HepG2 (cell line): ENCODE data around the gene S1PR2. TPM values are rescaled to one million over a fixed set of nuclear protein-coding genes. Genes with fewer than 3 reads are reported as not detected.

Experiments used
- ELF4 ChIP-seq: sonication (generic); formaldehyde crosslinking; IDR thresholded peaks from 2 replicates; pipeline ENCODE4 v1.5.0; 2020; ENCODE audit warnings: missing genetic modification reagents, mild to moderate bottlenecking, moderate library complexity, borderline replicate concordance
- FOXC1 ChIP-seq: sonication (generic); formaldehyde crosslinking; IDR thresholded peaks from 2 replicates; pipeline ENCODE4 v1.8.0; 2022; ENCODE audit warnings: mild to moderate bottlenecking, missing genetic modification reagents, borderline replicate concordance
- HMG20A ChIP-seq: IDR thresholded peaks from 2 replicates; pipeline ENCODE4 v1.6.1; 2016; ENCODE audit warnings: borderline replicate concordance
- HMGA1 ChIP-seq: sonication (generic); formaldehyde crosslinking; conservative IDR thresholded peaks from 2 replicates; pipeline ENCODE4 v1.4.0; 2020; ENCODE audit warnings: missing genetic modification reagents
- KIAA2018 ChIP-seq: sonication (generic); formaldehyde crosslinking; IDR thresholded peaks from 2 replicates; pipeline ENCODE4 v1.5.0; 2020; ENCODE audit warnings: mild to moderate bottlenecking, missing genetic modification reagents, borderline replicate concordance
- PAXIP1 ChIP-seq: sonication (generic); formaldehyde crosslinking; conservative IDR thresholded peaks from 2 replicates; pipeline ENCODE4 v1.4.0; 2020; ENCODE audit warnings: mild to moderate bottlenecking, missing genetic modification reagents, moderate library complexity
- REPIN1 ChIP-seq: sonication (generic); formaldehyde crosslinking; IDR thresholded peaks from 2 replicates; pipeline ENCODE4 v1.8.0; 2022; ENCODE audit warnings: missing genetic modification reagents, low read depth, mild to moderate bottlenecking, borderline replicate concordance
- STAT5B ChIP-seq: sonication (generic); formaldehyde crosslinking; IDR thresholded peaks from 2 replicates; pipeline ENCODE4 v1.4.0; 2020; ENCODE audit warnings: missing genetic modification reagents
- TAF1 ChIP-seq: sonication (generic); formaldehyde crosslinking; IDR thresholded peaks from 2 replicates; pipeline ENCODE4 v1.4.0; 2020; ENCODE audit warnings: missing genetic modification reagents
- TBX3 ChIP-seq: fragments of 450-650 bp; IDR thresholded peaks from 2 replicates; pipeline ENCODE4 v1.6.1; 2017; ENCODE audit warnings: antibody characterized with exemption, mild to moderate bottlenecking, inconsistent platforms, borderline replicate concordance
- U2AF1 ChIP-seq: fragments of 200-400 bp; formaldehyde crosslinking; optimal IDR thresholded peaks from 2 replicates; pipeline ENCODE3; 2017; ENCODE audit warnings: mild to moderate bottlenecking, low read depth, low read length
- ZFP91 ChIP-seq: sonication (generic); formaldehyde crosslinking; IDR thresholded peaks from 2 replicates; pipeline ENCODE4 v1.9.0; 2022; ENCODE audit warnings: missing genetic modification reagents, mild to moderate bottlenecking, borderline replicate concordance
- ZNF615 ChIP-seq: sonication (generic); formaldehyde crosslinking; IDR thresholded peaks from 2 replicates; pipeline ENCODE4 v1.5.0; 2020; ENCODE audit warnings: mild to moderate bottlenecking, missing genetic modification reagents, borderline replicate concordance
- ZNF629 ChIP-seq: sonication (generic); formaldehyde crosslinking; conservative IDR thresholded peaks from 2 replicates; pipeline ENCODE4 v1.5.0; 2020; ENCODE audit warnings: missing genetic modification reagents
- ZNF788 ChIP-seq: sonication (generic); formaldehyde crosslinking; IDR thresholded peaks from 2 replicates; pipeline ENCODE4 v1.5.0; 2020; ENCODE audit warnings: mild to moderate bottlenecking, missing genetic modification reagents, borderline replicate concordance
- polyA plus RNA-seq, 8 experiments: library from polyadenylated mRNA; depleted of rRNA in 3 of 8; stranded (reverse) in 7 of 8; unstranded in 1 of 8; fragments of >200 nt; fragmentation: Illumina TruSeq in 4 of 8; extraction: Trizol in 4 of 8; gene quantifications; 2 replicates each; pipeline versions ENCODE4 v1.2.1 to v1.2.3, GENCODE V29; 2011 to 2016; ENCODE audit warnings: low read depth in 4 of 8, missing spikeins in 1 of 8, mixed read lengths in 1 of 8; ENCODE audit not compliant: insufficient read depth in 1 of 8
- total RNA-seq, 5 experiments: library from RNA; depleted of rRNA; stranded (reverse); fragments of >200 nt; fragmentation: Illumina TruSeq; extraction: Trizol; gene quantifications; 2 replicates each; pipeline ENCODE4 v1.2.3, GENCODE V29; 2016; ENCODE audit warnings: low read depth in 1 of 5

S1PR2 gene
- total and polyA plus RNA-seq, 2 of the 13 experiments (the other 11 are each of a cell fraction or from before 2014, with no cell fraction given), result 0.91 to 1.3 TPM

- TF ChIP-seq REPIN1 (CRISPR knock-in tag) (peak; percentile 91), TAF1 (CRISPR knock-in tag) (peak; percentile 73), ELF4 (CRISPR knock-in tag) (no peak), ZFP91 (peak; percentile 96), FOXC1 (CRISPR knock-in tag) (peak; percentile 97), TBX3 (no peak), U2AF1 (no peak), HMG20A (CRISPR knock-in tag) (no peak), KIAA2018 (no peak), STAT5B (peak; percentile 77; the same call in 1 of the 2 replicates), ZNF629 (CRISPR knock-in tag) (peak; percentile 18; the same call in 1 of the 2 replicates), HMGA1 (no peak), ZNF788 (peak; percentile 90; the same call in 1 of the 2 replicates), PAXIP1 (CRISPR knock-in tag) (no peak), ZNF615 (CRISPR knock-in tag) (no peak)
Measured at GRCh38 chr19:10251792-10252694, 20.9 kb upstream of the S1PR2 start, which contains the start of gene MRPL4 (continued).
